Choroid plexus epithelial cell (primary cell): ENCODE data around the gene MCFD2.

Experiments
- DNase-seq: peaks from one replicate; pipeline ENCODE4 v3.0.0-alpha.2; 2010; ENCODE audit warnings: low read depth
- H3K4me3 ChIP-seq: 2 replicates; pipeline ENCODE4 v1.5.1; 2011; ENCODE audit warnings: low read depth, mild to moderate bottlenecking, control low read depth, low read length, moderate library complexity
- CTCF ChIP-seq: conservative IDR thresholded peaks from 2 replicates; pipeline ENCODE4 v1.5.1; 2011; ENCODE audit warnings: low read depth, mild to moderate bottlenecking, control low read depth, inconsistent platforms, low read length, moderate library complexity

MCFD2 gene

GRCh38 chr2:46902465-46902864, 13.1 kb downstream of the MCFD2 start:
- no peak for DNase-seq
- no peak for TF ChIP-seq CTCF
- H3K4me3 ChIP-seq = no peak overlapping the region

GRCh38 chr2:46901611-46902010, 14.0 kb downstream of the MCFD2 start:
- no peak for TF ChIP-seq CTCF
- no peak for DNase-seq
- H3K4me3 ChIP-seq = no peak overlapping the region

- H3K4me3 ChIP-seq = no peak overlapping the region
- TF ChIP-seq CTCF = no peak
Measured at GRCh38 chr2:46900381-46900780, 15.2 kb downstream of the MCFD2 start.

GRCh38 chr2:46899053-46899452, 16.6 kb downstream of the MCFD2 start:
- no peak overlapping the region for H3K4me3 ChIP-seq
- no peak for DNase-seq
- TF ChIP-seq CTCF = no peak

More at GRCh38 chr2:46900381-46900780, 15.2 kb downstream of the MCFD2 start:
- no peak for DNase-seq

GRCh38 chr2:46898024-46898423, 17.6 kb downstream of the MCFD2 start:
- no peak for DNase-seq
- TF ChIP-seq CTCF = no peak
- H3K4me3 ChIP-seq = no peak overlapping the region

GRCh38 chr2:46893269-46893939, 22.2 kb downstream of the MCFD2 start:
- peak; percentile 44 for DNase-seq
- TF ChIP-seq CTCF = no peak

GRCh38 chr2:46891956-46892553, 23.6 kb downstream of the MCFD2 start:
- no peak for TF ChIP-seq CTCF
- H3K4me3 ChIP-seq = no peak overlapping the region
- DNase-seq = no peak

More at GRCh38 chr2:46893269-46893939, 22.2 kb downstream of the MCFD2 start:
- H3K4me3 ChIP-seq = no peak overlapping the region
